ENCODE measurements around the gene FGF2. TPM values are rescaled to one million over a fixed set of nuclear protein-coding genes. Genes with fewer than 3 reads are reported as not detected.

Gene FGF2
- total RNA-seq, 1 experiment from 2014 or later: 33.7 TPM

GRCh38 chr4:122895336-122895995 is 68.8 kb downstream of the FGF2 start:
- Mint-ChIP-seq H3K36me3 (ENCODE audit: insufficient read depth, unreplicated experiment) (peaks cover 9% of the 10 kb centered on the region), H3K27ac (ENCODE audit: unreplicated experiment) (no peak overlapping the region), H3K4me3 (ENCODE audit: low read depth, unreplicated experiment) (no peak overlapping the region), H3K4me1 (ENCODE audit: low read depth, unreplicated experiment) (peaks cover 7% of the 10 kb centered on the region), H3K9me3 (ENCODE audit: low read depth, unreplicated experiment) (no peaks in the 10 kb centered on the region), H3K27me3 (ENCODE audit: unreplicated experiment) (no peaks in the 10 kb centered on the region)
- no peak for TF ChIP-seq CTCF (IDR thresholded peaks at IDR 0.05; ENCODE audit: unreplicated experiment)
- no TSS peak for BruUV-seq (replicated peaks)
- intact Hi-C loops (cut with micrococcal nuclease; ENCODE audit: unreplicated experiment): loop anchor here (10.0 kb wide), 2 partner anchors 61 to 111 kb away; no protein-coding TSS in a partner anchor
- CTCF ChIA-PET: no interaction called here
- no peak for DNase-seq

- peaks cover 14% of the 10 kb centered on the region for H3K36me3 Mint-ChIP-seq (ENCODE audit: insufficient read depth, unreplicated experiment)
- peaks cover 10% of the 10 kb centered on the region for H3K4me1 Mint-ChIP-seq (ENCODE audit: low read depth, unreplicated experiment)
- no peak for DNase-seq
- H3K4me3 Mint-ChIP-seq (ENCODE audit: low read depth, unreplicated experiment): no peak overlapping the region
- no peaks in the 10 kb centered on the region for H3K27me3 Mint-ChIP-seq (ENCODE audit: unreplicated experiment)
- no TSS peak for BruUV-seq (replicated peaks)
- no peak for TF ChIP-seq CTCF (IDR thresholded peaks at IDR 0.05; ENCODE audit: unreplicated experiment)
- no peaks in the 10 kb centered on the region for H3K9me3 Mint-ChIP-seq (ENCODE audit: low read depth, unreplicated experiment)
- CTCF ChIA-PET: no interaction called here
- intact Hi-C loops (cut with micrococcal nuclease; ENCODE audit: unreplicated experiment): loop anchor here (10.0 kb wide), 2 partner anchors 61 to 111 kb away; no protein-coding TSS in a partner anchor
- H3K27ac Mint-ChIP-seq (ENCODE audit: unreplicated experiment): no peak overlapping the region
Observed at GRCh38 chr4:122896270-122896669, 69.6 kb downstream of the FGF2 start.

GRCh38 chr4:122898370-122899150 is 71.9 kb downstream of the FGF2 start:
- no peaks in the 10 kb centered on the region for H3K27me3 Mint-ChIP-seq (ENCODE audit: unreplicated experiment)
- intact Hi-C loops (cut with micrococcal nuclease; ENCODE audit: unreplicated experiment): loop anchor here (1.0 to 10.0 kb wide), 3 partner anchors 8 to 114 kb away; no protein-coding TSS in a partner anchor
- peaks cover 10% of the 10 kb centered on the region for H3K4me1 Mint-ChIP-seq (ENCODE audit: low read depth, unreplicated experiment)
- H3K9me3 Mint-ChIP-seq (ENCODE audit: low read depth, unreplicated experiment): no peaks in the 10 kb centered on the region
- peak overlapping the region; percentile 86 for H3K27ac Mint-ChIP-seq (ENCODE audit: unreplicated experiment)
- no TSS peak for BruUV-seq (replicated peaks)
- peak; percentile 37 for DNase-seq
- no peak for TF ChIP-seq CTCF (IDR thresholded peaks at IDR 0.05; ENCODE audit: unreplicated experiment)
- H3K36me3 Mint-ChIP-seq (ENCODE audit: insufficient read depth, unreplicated experiment): peaks cover 14% of the 10 kb centered on the region
- CTCF ChIA-PET: no interaction called here
- H3K4me3 Mint-ChIP-seq (ENCODE audit: low read depth, unreplicated experiment): no peak overlapping the region

GRCh38 chr4:122899682-122900081 is 73.1 kb downstream of the FGF2 start:
- Mint-ChIP-seq H3K4me3 (ENCODE audit: low read depth, unreplicated experiment) (no peak overlapping the region), H3K4me1 (ENCODE audit: low read depth, unreplicated experiment) (peaks cover 10% of the 10 kb centered on the region), H3K9me3 (ENCODE audit: low read depth, unreplicated experiment) (no peaks in the 10 kb centered on the region), H3K36me3 (ENCODE audit: insufficient read depth, unreplicated experiment) (peaks cover 14% of the 10 kb centered on the region), H3K27me3 (ENCODE audit: unreplicated experiment) (no peaks in the 10 kb centered on the region), H3K27ac (ENCODE audit: unreplicated experiment) (peak overlapping the region; percentile 72)
- no peak for TF ChIP-seq CTCF (IDR thresholded peaks at IDR 0.05; ENCODE audit: unreplicated experiment)
- no TSS peak for BruUV-seq (replicated peaks)
- DNase-seq: no peak
- CTCF ChIA-PET: no interaction called here
- intact Hi-C loops (cut with micrococcal nuclease; ENCODE audit: unreplicated experiment): loop anchor here (10.0 kb wide), 2 partner anchors 65 to 115 kb away; no protein-coding TSS in a partner anchor
